GM19467 (cell line): ENCODE data around the gene PRM3.

Experiments
- ATAC-seq: cut with Tn5 transposase; IDR thresholded peaks from one replicate; pipeline ENCODE4 v1.9.1; 2021; ENCODE audit warnings: mild to moderate bottlenecking, moderate library complexity; ENCODE audit not compliant: unreplicated experiment

Gene PRM3

GRCh38 chr16:11283820-11284248 lies 10.4 kb upstream of the PRM3 start:
- no peak for ATAC-seq

- ATAC-seq = no peak
Observed at GRCh38 chr16:11280616-11281522, 7.4 kb upstream of the PRM3 start, which contains the start of gene PRM1. Gene PRM1, minus strand, starts transcription at chr16:11281330. Its CDS starts 92 bp downstream, at chr16:11281238.

GRCh38 chr16:11278681-11279628 lies 5.5 kb upstream of the PRM3 start:
- no peak for ATAC-seq

GRCh38 chr16:11277607-11278337 lies 4.3 kb upstream of the PRM3 start:
- ATAC-seq = no peak

GRCh38 chr16:11276896-11277593 lies 3.6 kb upstream of the PRM3 start:
- no peak for ATAC-seq

- no peak for ATAC-seq
Observed at GRCh38 chr16:11276143-11276895, 2.9 kb upstream of the PRM3 start, which contains the start of gene PRM2. Gene PRM2, minus strand, starts transcription at chr16:11276480. Its CDS starts 110 bp downstream, at chr16:11276370.

- no peak for ATAC-seq
Observed at GRCh38 chr16:11274964-11275363, 1.5 kb upstream of the PRM3 start.

GRCh38 chr16:11273721-11274324 lies 394 bp upstream of the PRM3 start:
- no peak for ATAC-seq

- no peak for ATAC-seq
Observed at GRCh38 chr16:11272484-11272883, 945 bp downstream of the PRM3 start.

GRCh38 chr16:11271610-11272009 lies 1.8 kb downstream of the PRM3 start:
- ATAC-seq = no peak

GRCh38 chr16:11270602-11271162 lies 2.7 kb downstream of the PRM3 start:
- no peak for ATAC-seq

GRCh38 chr16:11268921-11269375 lies 4.5 kb downstream of the PRM3 start, which contains the start of gene TNP2:
Gene TNP2, minus strand, starts transcription at chr16:11269325. Its CDS starts 63 bp downstream, at chr16:11269262.
- ATAC-seq = no peak

- no peak for ATAC-seq
Observed at GRCh38 chr16:11265124-11265523, 8.3 kb downstream of the PRM3 start.

- no peak for ATAC-seq
Observed at GRCh38 chr16:11264155-11264832, 9.1 kb downstream of the PRM3 start.

GRCh38 chr16:11263737-11264136 lies 9.7 kb downstream of the PRM3 start:
- no peak for ATAC-seq

GRCh38 chr16:11262915-11263314 lies 10.5 kb downstream of the PRM3 start:
- no peak for ATAC-seq

- no peak for ATAC-seq
Observed at GRCh38 chr16:11260596-11260966, 12.8 kb downstream of the PRM3 start.
